Measurements from ENCODE around the gene SCEL. TPM values are rescaled to one million over a fixed set of nuclear protein-coding genes. Genes with fewer than 3 reads are reported as not detected.

Gene SCEL
- total and polyA plus RNA-seq, 2 donors (not counting 3 experiments of a cell fraction or from before 2014, with no cell fraction given) = not detected

- FAIRE-seq = no peak
- POLR2A ChIA-PET = no interaction called here
Measured at GRCh38 chr13:77515785-77516184, 19.7 kb upstream of the SCEL start.

More at GRCh38 chr13:77515785-77516184, 19.7 kb upstream of the SCEL start:
- no peaks in the 10 kb centered on the region for H3K36me3 ChIP-seq (ENCODE audit: control insufficient read depth in 2 of 2, extremely low read depth in 1 of 2, insufficient read depth in 2 of 2, low read length in 2 of 2)
- H3K4me2 ChIP-seq (ENCODE audit: insufficient read depth, low read length) = peak overlapping the region; percentile 9
- H2AFZ ChIP-seq (ENCODE audit: low read depth, low read length) = no peak overlapping the region
- H3K27me3 ChIP-seq (ENCODE audit: control insufficient read depth in 2 of 2, insufficient read depth in 2 of 2, low read length in 2 of 2) = no peaks in the 10 kb centered on the region
- CTCF ChIA-PET = interaction anchor here (0.9 to 2.0 kb wide), 5 partner anchors 9 to 49 kb away, joined by 3 to 11 read pairs (median 4); no protein-coding TSS in a partner anchor
- peaks cover 31% of the 10 kb centered on the region for H3K4me1 ChIP-seq (ENCODE audit: control insufficient read depth, extremely low read depth, insufficient read depth, low read length)
- dilution Hi-C loops (cut with MboI; ENCODE audit: extremely low pct_ligation_motif_present, low sequenced_read_pairs) = no loop called here
- H3K9me1 ChIP-seq (replicated peaks; ENCODE audit: control insufficient read depth, extremely low read depth, insufficient read depth, low read length) = no peaks in the 10 kb centered on the region
- peak overlapping the region; percentile 49 for H3K27ac ChIP-seq (ENCODE audit: insufficient read depth, low read depth, low read length)
- intact Hi-C loops (cut with micrococcal nuclease) = loop anchor here (1.0 kb wide), 1 partner anchor 7 kb away; no protein-coding TSS in a partner anchor
- no peak overlapping the region for H3K4me3 ChIP-seq (replicated peaks in 1 of 3; ENCODE audit: insufficient read depth in 1 of 3, low read depth in 1 of 3, low read length in 3 of 3)
- H3K9me3 ChIP-seq (replicated peaks; ENCODE audit: control insufficient read depth, insufficient read depth, low read length) = no peaks in the 10 kb centered on the region
- DNase-seq (ENCODE audit: low read depth, low spot score) = no peak
- no peaks in the 10 kb centered on the region for H3K79me2 ChIP-seq (ENCODE audit: control insufficient read depth, insufficient read depth, low read length)
- no TSS peak for BruUV-seq (replicated peaks)
- TF ChIP-seq JUN (IDR thresholded peaks at IDR 0.05; ENCODE audit: borderline replicate concordance, insufficient read depth, insufficient read length, low read depth) (no peak), MYC (IDR thresholded peaks at IDR 0.05; ENCODE audit: low read depth, low read length) (no peak), EZH2 (IDR thresholded peaks at IDR 0.05; ENCODE audit: borderline replicate concordance, low read depth, low read length, severe bottlenecking) (no peak), MAX (IDR thresholded peaks at IDR 0.05; ENCODE audit: insufficient read depth, insufficient read length) (no peak), POLR2AphosphoS5 (IDR thresholded peaks at IDR 0.05; ENCODE audit: insufficient read depth, low read depth, low read length) (no peak), GATA2 (IDR thresholded peaks at IDR 0.05; ENCODE audit: insufficient read depth, insufficient read length, low read depth, low read length) (no peak), CTCF (IDR thresholded peaks at IDR 0.05; ENCODE audit: extremely low read depth in 1 of 2, insufficient read depth in 1 of 2, low read depth in 1 of 2, low read length in 2 of 2) (no peak), POLR2A (IDR thresholded peaks at IDR 0.05; ENCODE audit: low read depth, low read length) (no peak), FOS (IDR thresholded peaks at IDR 0.05; ENCODE audit: borderline replicate concordance, insufficient read depth, low read length) (no peak)
- H3K9ac ChIP-seq (replicated peaks; ENCODE audit: extremely low read depth, insufficient read depth, low read length) = no peak overlapping the region
- H4K20me1 ChIP-seq (replicated peaks; ENCODE audit: control insufficient read depth, extremely low read depth, insufficient read depth, low read length) = no peaks in the 10 kb centered on the region

Measured in endothelial cell of umbilical vein (primary cell).